ENCODE data around the gene TOM1L2. TPM values are rescaled to one million over a fixed set of nuclear protein-coding genes. Genes with fewer than 3 reads are reported as not detected.
A peak's percentile ranks its signal among the peaks of the same experiment; 100 is the strongest.

TOM1L2 gene
- total and polyA plus RNA-seq, 2 of the 4 experiments (the other 2 are of a cell fraction): 34.4 to 51.7 TPM

GRCh38 chr17:17849845-17850373 is 122.3 kb downstream of the TOM1L2 start:
- Histone ChIP-seq H3K9ac (ENCODE audit: low read depth, low read length) (no peak overlapping the region; the same call in 1 of the 2 replicates), H3K4ac (ENCODE audit: low read depth, low read length) (peak overlapping the region; percentile 4; the same call in 1 of the 2 replicates), H3K4me2 (ENCODE audit: low read depth, low read length) (no peak overlapping the region), H4K8ac (ENCODE audit: low read depth in 2 of 2, low read length in 2 of 2) (peak overlapping the region; percentile 30 to 34; a peak in 2 of 4 replicates), H3K9me3 (ENCODE audit: control insufficient read depth, insufficient read depth, low read length) (no peaks in the 10 kb centered on the region), H2BK120ac (ENCODE audit: low read depth, low read length) (no peak overlapping the region), H3K79me1 (ENCODE audit: low read depth in 1 of 2, low read length in 2 of 2) (no peaks in the 10 kb centered on the region), H2BK20ac (ENCODE audit: low read depth, low read length) (no peak overlapping the region), H3K27me3 (ENCODE audit: control insufficient read depth, insufficient read depth, low read length) (no peaks in the 10 kb centered on the region), H2AFZ (replicated peaks; ENCODE audit: low read length, poor library complexity) (peak overlapping the region; percentile 16), H3K27ac (ENCODE audit: insufficient read depth, low read length) (peak overlapping the region; percentile 9; the same call in 1 of the 2 replicates), H4K5ac (ENCODE audit: low read depth, low read length) (no peak overlapping the region; the same call in 1 of the 2 replicates), H2AK5ac (ENCODE audit: low read depth, low read length) (peak overlapping the region; percentile 52; the same call in 1 of the 2 replicates), H3K18ac (ENCODE audit: low read depth, low read length) (no peak overlapping the region), H3K4me3 (ENCODE audit: insufficient read depth, low read depth, low read length) (no peak overlapping the region), H2BK5ac (ENCODE audit: low read depth, low read length, poor library complexity, severe bottlenecking) (no peak overlapping the region), H4K91ac (ENCODE audit: insufficient read depth, low read depth, low read length) (no peak overlapping the region; the same call in 1 of the 2 replicates), H3K9me1 (ENCODE audit: insufficient read depth, low read length) (peaks cover 10% of the 10 kb centered on the region), H3K36me3 (ENCODE audit: control insufficient read depth, insufficient read depth, low read length) (peaks cover 11% of the 10 kb centered on the region; the same call in 1 of the 2 replicates), H3K56ac (ENCODE audit: extremely low read depth, insufficient read depth, low read length) (no peak overlapping the region), H3K14ac (replicated peaks; ENCODE audit: low read depth, low read length) (0 out of 2 replicates have a peak overlapping the region, but pooled peaks have one; percentile 39), H2AK9ac (replicated peaks; ENCODE audit: low read depth, low read length, poor library complexity) (peak overlapping the region; percentile 74), H4K20me1 (ENCODE audit: insufficient read depth, low read length) (no peaks in the 10 kb centered on the region), H2BK15ac (ENCODE audit: low read depth, low read length) (no peak overlapping the region), H3K4me1 (ENCODE audit: control insufficient read depth, insufficient read depth, low read length) (peaks cover 13% of the 10 kb centered on the region; the same call in 1 of the 2 replicates), H3K23ac (ENCODE audit: low read depth, low read length) (no peak overlapping the region)
- intact Hi-C loops (cut with micrococcal nuclease): no loop called here
- peak; percentile 43 for DNase-seq
- dilution Hi-C loops (cut with HindIII; ENCODE audit: low sequenced_read_pairs, unreplicated experiment): no loop called here
- no CpG with 5 or more reads among the region's 2 CpGs for WGBS, 2 experiments (ENCODE audit: extremely low coverage in 2 of 2, insufficient read length in 1 of 2)
- TF ChIP-seq RAD21 (IDR thresholded peaks at IDR 0.05; ENCODE audit: low read length) (no peak), SMC3 (IDR thresholded peaks at IDR 0.05; ENCODE audit: low read depth, low read length) (no peak), ELK1 (IDR thresholded peaks at IDR 0.05; ENCODE audit: borderline replicate concordance, low read depth, low read length) (no peak), RFX5 (IDR thresholded peaks at IDR 0.05; ENCODE audit: low read depth, low read length) (no peak), CTCF (conservative IDR thresholded peaks at IDR 0.05; ENCODE audit: low read depth, low read length) (peak; percentile 34), USF2 (IDR thresholded peaks at IDR 0.05; ENCODE audit: low read depth, low read length) (no peak), CEBPB (IDR thresholded peaks at IDR 0.05; ENCODE audit: low read depth, low read length) (no peak), BHLHE40 (IDR thresholded peaks at IDR 0.05; ENCODE audit: low read depth, low read length) (no peak), MAZ (IDR thresholded peaks at IDR 0.05; ENCODE audit: borderline replicate concordance, low read depth, low read length) (peak; percentile 21; the same call in 1 of the 2 replicates), MXI1 (IDR thresholded peaks at IDR 0.05; ENCODE audit: borderline replicate concordance, low read depth, low read length) (no peak)
- ChIA-PET POLR2A (ENCODE audit: unreplicated experiment) (no interaction called here), CTCF (no interaction called here)
- BruUV-seq (replicated peaks): no TSS peak
- in situ Hi-C loops (cut with MboI; ENCODE audit: low sequenced_read_pairs): no loop called here
- peak; percentile 70 for ATAC-seq (ENCODE audit: low read depth)

Measured in IMR-90 (cell line).